ENCODE results near the gene DNM3.

GRCh38 chr1:172443666-172444453, 602.6 kb downstream of the DNM3 start, which contains the start of gene PIGC:
- TF ChIP-seq, protein P1, sequence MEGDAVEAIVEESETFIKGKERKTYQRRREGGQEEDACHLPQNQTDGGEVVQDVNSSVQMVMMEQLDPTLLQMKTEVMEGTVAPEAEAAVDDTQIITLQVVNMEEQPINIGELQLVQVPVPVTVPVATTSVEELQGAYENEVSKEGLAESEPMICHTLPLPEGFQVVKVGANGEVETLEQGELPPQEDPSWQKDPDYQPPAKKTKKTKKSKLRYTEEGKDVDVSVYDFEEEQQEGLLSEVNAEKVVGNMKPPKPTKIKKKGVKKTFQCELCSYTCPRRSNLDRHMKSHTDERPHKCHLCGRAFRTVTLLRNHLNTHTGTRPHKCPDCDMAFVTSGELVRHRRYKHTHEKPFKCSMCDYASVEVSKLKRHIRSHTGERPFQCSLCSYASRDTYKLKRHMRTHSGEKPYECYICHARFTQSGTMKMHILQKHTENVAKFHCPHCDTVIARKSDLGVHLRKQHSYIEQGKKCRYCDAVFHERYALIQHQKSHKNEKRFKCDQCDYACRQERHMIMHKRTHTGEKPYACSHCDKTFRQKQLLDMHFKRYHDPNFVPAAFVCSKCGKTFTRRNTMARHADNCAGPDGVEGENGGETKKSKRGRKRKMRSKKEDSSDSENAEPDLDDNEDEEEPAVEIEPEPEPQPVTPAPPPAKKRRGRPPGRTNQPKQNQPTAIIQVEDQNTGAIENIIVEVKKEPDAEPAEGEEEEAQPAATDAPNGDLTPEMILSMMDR (IDR thresholded peaks at IDR 0.05; ENCODE audit: insufficient read depth, low read length, poor library complexity, severe bottlenecking): peak; percentile 75
- TF ChIP-seq EZH2phosphoT487 (conservative IDR thresholded peaks at IDR 0.05; ENCODE audit: low read length): no peak
